GM23338 (cell line): Measurements from ENCODE around the gene ARID1B.

Experiments
- EZH2 ChIP-seq: fragments of 200-600 bp; sonication (generic); IDR thresholded peaks from one replicate; pipeline ENCODE4 v1.8.0; 2017; ENCODE audit warnings: antibody characterized with exemption, mild to moderate bottlenecking, low read depth; ENCODE audit not compliant: unreplicated experiment
- EZH2phosphoT487 ChIP-seq: fragments of 200-600 bp; sonication (generic); IDR thresholded peaks from one replicate; pipeline ENCODE4 v1.8.1; 2018; ENCODE audit warnings: antibody characterized with exemption; ENCODE audit not compliant: unreplicated experiment
- POLR2AphosphoS5 ChIP-seq: IDR thresholded peaks from 2 replicates; pipeline ENCODE4 v1.6.1; 2016; ENCODE audit warnings: antibody characterized with exemption, low read depth
- TF ChIP-seq, protein P1 (sequence below): IDR thresholded peaks from one replicate; pipeline ENCODE4 v1.6.1; 2018; ENCODE audit warnings: antibody characterized with exemption; ENCODE audit not compliant: unreplicated experiment
- TF ChIP-seq, protein P2 (sequence below), 2 experiments: fragments of 200-600 bp in 1 of 2; sonication (generic) in 1 of 2; conservative IDR thresholded peaks; 2 replicates each; pipeline versions ENCODE4 v1.5.1 to v1.6.1; 2016 to 2017; ENCODE audit warnings: antibody characterized with exemption in 2 of 2, low read depth in 2 of 2, mild to moderate bottlenecking in 2 of 2, moderate library complexity in 1 of 2
- TF ChIP-seq, protein P3 (sequence below): IDR thresholded peaks from 2 replicates; pipeline ENCODE4 v1.6.1; 2016; ENCODE audit warnings: antibody characterized with exemption

DNA sequence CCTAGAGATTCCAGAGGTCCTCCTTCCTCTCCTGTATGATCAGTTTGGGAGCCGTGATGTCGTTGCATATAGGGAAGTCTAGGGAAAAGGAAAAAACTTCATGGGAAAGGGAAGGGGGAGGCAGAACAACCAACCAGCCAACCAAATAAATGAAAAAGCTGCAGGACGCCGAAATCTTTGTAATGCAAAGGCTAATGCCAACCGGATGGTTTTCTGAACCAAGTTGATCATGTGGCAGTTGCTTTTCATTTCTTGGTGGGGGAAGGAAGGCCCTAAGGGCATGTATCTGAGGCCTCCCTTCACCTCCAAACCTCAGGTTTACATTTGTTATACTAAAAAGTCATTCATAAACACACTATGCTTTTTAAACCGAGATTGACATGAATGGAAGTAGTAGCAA lies 167.2 kb downstream of the ARID1B start:
- TF ChIP-seq EZH2 (no peak), POLR2AphosphoS5 (no peak), EZH2phosphoT487 (no peak)
- TF ChIP-seq, protein P1, sequence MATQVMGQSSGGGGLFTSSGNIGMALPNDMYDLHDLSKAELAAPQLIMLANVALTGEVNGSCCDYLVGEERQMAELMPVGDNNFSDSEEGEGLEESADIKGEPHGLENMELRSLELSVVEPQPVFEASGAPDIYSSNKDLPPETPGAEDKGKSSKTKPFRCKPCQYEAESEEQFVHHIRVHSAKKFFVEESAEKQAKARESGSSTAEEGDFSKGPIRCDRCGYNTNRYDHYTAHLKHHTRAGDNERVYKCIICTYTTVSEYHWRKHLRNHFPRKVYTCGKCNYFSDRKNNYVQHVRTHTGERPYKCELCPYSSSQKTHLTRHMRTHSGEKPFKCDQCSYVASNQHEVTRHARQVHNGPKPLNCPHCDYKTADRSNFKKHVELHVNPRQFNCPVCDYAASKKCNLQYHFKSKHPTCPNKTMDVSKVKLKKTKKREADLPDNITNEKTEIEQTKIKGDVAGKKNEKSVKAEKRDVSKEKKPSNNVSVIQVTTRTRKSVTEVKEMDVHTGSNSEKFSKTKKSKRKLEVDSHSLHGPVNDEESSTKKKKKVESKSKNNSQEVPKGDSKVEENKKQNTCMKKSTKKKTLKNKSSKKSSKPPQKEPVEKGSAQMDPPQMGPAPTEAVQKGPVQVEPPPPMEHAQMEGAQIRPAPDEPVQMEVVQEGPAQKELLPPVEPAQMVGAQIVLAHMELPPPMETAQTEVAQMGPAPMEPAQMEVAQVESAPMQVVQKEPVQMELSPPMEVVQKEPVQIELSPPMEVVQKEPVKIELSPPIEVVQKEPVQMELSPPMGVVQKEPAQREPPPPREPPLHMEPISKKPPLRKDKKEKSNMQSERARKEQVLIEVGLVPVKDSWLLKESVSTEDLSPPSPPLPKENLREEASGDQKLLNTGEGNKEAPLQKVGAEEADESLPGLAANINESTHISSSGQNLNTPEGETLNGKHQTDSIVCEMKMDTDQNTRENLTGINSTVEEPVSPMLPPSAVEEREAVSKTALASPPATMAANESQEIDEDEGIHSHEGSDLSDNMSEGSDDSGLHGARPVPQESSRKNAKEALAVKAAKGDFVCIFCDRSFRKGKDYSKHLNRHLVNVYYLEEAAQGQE: no peak
- TF ChIP-seq, protein P2, sequence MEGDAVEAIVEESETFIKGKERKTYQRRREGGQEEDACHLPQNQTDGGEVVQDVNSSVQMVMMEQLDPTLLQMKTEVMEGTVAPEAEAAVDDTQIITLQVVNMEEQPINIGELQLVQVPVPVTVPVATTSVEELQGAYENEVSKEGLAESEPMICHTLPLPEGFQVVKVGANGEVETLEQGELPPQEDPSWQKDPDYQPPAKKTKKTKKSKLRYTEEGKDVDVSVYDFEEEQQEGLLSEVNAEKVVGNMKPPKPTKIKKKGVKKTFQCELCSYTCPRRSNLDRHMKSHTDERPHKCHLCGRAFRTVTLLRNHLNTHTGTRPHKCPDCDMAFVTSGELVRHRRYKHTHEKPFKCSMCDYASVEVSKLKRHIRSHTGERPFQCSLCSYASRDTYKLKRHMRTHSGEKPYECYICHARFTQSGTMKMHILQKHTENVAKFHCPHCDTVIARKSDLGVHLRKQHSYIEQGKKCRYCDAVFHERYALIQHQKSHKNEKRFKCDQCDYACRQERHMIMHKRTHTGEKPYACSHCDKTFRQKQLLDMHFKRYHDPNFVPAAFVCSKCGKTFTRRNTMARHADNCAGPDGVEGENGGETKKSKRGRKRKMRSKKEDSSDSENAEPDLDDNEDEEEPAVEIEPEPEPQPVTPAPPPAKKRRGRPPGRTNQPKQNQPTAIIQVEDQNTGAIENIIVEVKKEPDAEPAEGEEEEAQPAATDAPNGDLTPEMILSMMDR (conservative IDR thresholded peaks at IDR 0.05; ENCODE audit: low read depth in 2 of 2): no peak
- TF ChIP-seq, protein P3, sequence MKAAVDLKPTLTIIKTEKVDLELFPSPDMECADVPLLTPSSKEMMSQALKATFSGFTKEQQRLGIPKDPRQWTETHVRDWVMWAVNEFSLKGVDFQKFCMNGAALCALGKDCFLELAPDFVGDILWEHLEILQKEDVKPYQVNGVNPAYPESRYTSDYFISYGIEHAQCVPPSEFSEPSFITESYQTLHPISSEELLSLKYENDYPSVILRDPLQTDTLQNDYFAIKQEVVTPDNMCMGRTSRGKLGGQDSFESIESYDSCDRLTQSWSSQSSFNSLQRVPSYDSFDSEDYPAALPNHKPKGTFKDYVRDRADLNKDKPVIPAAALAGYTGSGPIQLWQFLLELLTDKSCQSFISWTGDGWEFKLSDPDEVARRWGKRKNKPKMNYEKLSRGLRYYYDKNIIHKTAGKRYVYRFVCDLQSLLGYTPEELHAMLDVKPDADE: no peak
